NCI-H446 (cell line): Measurements from ENCODE around the gene TLR2.

Source experiments
- DNase-seq, 2 experiments: peaks; one replicate each; lab custom pipeline; 2025; lab: John Stamatoyannopoulos, UW

Gene TLR2

DNA sequence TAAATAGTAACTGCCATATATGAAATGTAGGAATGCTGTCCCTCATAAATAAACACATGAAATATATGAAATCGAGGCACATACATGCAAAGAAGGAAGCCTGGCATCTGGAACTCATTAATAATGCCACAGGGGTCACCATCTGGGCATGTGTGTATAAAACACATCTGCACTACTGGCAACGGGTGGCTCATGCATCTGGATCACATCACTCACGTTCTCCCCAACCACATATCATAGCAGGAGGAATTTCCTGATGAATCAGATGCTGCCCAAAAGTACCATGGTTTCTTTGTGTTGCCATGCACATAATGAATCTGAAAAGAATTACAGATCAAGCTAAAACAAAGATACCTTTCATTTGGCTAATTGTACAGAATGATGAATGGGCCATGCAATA, 47.2 kb downstream of the TLR2 start:
- DNase-seq: no peak

DNA sequence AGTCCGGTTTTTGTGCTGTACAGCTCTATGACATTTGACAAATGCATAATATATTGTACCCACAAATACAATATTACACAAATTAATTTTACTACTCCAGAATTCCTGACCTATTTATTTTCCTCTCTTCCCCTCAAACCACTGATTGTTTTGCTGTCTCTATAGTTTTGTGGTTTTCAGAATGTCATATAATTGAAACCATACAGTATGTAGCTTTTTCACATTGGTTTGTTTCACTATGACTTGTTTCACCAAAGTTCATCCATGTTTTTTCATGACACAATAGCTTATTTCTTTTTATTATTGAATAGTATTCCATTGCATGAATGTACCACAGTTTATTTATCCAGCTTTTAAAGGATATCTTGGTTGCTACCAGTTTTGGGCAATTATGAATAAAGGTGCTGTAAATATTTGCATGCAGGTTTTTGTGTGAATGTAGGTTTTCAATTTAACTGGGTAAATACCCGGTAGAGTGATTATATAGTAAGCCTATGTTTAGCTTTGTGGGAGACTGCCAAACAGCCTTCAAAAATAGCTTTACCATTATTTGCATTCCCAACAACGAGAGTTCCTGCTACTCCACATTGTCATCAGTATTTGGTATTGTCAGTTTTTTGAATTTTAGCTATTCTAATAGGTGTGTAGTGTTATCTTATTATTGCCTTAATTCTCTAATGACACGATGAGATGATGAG, 49.8 kb downstream of the TLR2 start:
- no peak for DNase-seq

DNA sequence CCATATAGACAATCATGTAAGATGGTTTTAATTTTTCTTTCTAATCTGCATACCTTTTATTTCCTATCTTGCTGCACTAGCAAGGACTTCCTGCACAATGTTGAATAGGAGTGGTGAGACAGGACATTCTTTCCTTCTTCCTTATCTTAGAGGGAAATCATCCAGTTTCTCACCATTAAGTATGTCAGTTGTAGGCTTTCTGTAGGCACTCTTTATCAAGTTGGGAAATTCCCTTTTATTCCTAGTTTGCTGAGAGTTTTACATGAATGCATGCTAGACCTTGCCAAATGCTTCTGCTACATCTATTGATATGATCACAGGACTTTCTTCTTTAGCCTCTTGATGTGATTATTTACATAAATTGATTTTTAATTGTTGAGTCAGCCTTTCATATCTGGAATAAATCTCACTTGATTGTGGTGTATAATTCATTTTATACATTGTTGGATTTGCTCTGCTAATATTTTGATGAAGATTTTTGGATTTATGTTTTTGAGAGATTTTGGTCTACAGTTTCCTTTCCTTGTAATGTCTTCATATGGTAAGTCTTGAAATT, 51.9 kb downstream of the TLR2 start:
- no peak for DNase-seq

DNA sequence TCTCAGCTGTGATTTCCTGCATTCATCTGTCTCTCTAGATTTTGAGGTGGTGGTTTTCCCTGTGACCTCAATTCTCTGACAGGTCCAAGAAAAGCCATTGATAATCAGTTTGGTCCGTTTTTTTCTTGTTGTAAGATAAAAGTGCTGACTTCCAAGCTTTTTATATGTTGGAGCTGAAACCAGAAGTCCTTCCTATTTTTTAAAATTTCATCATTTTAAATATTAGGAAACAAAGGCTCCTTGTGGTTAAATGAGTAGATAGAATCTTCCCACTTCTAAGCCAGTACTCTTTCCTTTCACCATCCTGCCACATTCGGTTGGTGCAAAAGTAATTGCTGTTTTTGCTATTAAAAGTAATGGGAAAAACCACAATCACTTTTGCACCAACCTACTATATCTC, 57.5 kb downstream of the TLR2 start:
- no peak for DNase-seq

DNA sequence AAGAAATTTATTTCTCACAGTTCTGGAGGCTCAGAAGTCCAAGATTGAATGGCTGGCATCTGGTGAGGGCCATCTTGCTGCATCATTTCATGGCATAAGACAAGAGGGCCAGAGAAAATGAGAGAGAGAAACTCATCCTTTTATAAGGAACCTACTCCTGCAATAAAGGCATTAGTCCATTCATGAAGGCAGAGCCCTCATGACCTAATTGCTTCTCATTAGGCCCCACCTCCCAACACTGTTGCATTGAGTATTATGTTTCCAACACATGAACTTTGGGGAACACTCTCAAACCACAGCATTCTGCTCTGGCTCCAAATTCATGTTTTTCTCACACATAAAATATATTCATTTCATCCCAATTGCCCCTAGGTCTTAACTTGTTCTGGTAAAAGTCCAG, 61.6 kb downstream of the TLR2 start:
- DNase-seq: no peak

DNA sequence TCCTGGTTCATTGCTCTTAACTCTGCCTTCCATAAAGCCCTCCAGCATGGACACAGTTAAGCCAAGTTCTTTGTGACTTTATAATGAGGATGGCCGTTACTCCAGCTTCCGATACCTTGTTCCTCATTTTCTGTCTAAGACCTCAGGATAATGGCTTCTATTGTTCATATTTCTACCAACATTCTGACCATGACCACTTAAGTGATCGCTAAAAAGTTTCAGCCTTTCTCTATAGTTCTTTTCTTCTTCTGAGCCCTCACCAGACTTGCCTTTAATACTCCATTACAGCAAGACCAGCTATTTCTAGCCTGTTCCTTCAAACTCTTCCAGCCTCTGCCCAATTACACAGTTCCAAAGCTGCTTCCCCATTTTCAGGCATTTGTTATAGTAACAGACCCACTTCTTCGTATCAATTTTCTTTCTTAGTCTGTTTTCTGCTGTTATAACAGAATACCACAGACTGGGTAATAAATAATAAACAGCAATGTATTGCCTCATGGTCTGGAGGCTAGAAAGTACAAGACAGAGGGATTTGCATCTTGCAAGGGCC, 63.4 kb downstream of the TLR2 start:
- no peak for DNase-seq

DNA sequence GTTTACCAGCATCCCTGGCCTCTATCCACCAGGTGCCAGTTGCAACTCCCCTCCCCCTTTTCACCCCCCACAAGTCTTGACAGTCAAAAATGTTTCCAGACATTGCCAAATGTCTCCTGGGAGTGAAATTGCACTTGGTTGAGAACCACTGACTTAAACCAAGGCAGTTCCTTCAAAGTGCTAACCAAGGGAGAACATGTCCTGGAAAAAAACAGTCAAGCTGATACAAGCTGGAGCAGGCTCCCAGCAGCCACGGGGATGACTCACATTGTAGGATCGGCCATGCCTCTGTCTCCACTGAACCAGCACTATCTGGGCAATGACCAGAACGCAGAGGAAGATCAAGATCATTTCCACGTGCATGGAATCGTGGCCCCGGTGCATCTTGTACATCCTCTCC, 64.3 kb downstream of the TLR2 start:
- DNase-seq: no peak

DNA sequence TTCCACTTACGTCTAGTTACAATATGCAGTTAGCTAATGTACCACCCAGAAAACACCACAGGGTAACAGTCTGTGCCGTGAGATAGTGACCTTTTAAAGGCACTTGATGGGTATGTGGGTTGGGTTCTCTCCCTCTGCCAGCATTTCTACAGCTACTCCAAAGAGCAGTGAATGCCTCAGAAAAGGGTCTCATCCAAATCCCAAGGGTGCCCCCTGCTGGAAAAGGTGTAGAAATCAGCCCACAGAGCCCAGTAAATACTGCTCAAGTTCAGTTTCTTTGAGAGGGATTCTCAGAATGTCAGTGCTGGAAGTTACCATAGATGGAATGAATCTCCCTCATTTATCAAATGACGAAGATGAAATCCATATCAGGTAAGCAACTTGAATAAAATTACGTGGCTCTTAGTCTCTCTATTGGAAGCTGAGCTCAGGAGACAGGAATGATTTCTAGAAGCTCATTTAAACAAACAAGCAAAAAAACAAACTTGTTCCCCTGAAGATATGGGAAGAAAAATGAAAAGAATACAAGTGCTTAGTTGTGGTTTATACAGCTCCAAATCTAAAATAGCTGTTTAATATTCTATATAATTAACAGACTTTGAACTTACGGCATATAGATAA, 66.2 kb downstream of the TLR2 start:
- peak; percentile 42 to 72 for DNase-seq

DNA sequence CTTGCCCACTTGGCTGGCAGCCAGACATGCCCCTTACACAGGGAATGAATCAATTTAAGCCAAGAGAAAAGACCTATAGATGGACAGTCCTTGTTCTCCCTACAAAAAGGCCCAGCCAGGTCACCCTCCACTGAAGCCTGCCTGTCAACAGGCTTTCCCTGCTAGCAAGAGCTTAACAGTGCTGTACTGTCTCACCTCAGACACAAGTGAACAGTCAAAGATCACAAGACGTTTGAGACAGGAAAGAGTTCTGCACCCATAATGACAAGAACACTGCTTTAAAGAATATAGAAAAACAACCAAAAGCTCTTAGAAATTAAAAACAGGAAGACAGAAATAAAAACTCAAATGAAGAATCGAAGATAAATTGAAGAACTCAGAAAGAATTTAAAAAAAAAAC, 71.1 kb downstream of the TLR2 start:
- no peak for DNase-seq
